ENCODE measurements around the gene EEPD1.

DNA sequence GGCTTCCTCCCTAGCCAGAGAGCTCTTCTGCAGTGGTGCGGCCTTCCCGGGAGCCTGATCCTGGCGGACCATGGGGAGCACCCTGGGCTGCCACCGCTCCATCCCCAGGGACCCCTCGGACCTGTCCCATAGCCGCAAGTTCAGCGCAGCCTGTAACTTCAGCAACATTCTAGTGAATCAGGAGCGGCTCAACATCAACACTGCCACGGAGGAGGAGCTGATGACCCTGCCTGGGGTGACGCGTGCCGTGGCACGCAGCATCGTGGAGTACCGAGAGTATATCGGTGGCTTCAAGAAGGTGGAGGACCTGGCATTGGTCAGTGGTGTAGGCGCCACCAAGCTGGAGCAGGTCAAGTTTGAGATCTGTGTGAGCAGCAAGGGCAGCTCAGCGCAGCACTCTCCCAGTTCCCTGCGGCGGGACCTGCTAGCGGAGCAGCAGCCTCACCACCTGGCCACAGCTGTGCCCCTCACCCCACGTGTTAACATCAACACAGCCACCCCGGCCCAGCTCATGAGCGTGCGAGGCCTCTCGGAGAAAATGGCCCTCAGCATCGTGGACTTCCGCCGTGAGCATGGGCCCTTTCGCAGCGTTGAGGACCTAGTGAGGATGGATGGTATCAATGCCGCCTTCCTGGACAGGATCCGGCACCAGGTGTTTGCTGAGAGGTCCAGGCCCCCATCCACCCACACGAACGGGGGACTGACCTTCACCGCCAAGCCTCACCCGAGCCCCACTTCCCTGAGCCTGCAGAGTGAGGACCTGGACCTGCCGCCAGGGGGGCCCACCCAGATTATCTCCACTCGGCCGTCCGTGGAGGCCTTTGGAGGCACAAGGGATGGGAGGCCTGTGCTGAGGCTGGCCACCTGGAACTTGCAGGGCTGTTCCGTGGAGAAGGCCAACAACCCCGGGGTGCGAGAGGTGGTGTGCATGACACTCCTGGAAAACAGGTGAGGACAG lies 1.5 kb downstream of the EEPD1 start:
- TF ChIP-seq, protein P1, sequence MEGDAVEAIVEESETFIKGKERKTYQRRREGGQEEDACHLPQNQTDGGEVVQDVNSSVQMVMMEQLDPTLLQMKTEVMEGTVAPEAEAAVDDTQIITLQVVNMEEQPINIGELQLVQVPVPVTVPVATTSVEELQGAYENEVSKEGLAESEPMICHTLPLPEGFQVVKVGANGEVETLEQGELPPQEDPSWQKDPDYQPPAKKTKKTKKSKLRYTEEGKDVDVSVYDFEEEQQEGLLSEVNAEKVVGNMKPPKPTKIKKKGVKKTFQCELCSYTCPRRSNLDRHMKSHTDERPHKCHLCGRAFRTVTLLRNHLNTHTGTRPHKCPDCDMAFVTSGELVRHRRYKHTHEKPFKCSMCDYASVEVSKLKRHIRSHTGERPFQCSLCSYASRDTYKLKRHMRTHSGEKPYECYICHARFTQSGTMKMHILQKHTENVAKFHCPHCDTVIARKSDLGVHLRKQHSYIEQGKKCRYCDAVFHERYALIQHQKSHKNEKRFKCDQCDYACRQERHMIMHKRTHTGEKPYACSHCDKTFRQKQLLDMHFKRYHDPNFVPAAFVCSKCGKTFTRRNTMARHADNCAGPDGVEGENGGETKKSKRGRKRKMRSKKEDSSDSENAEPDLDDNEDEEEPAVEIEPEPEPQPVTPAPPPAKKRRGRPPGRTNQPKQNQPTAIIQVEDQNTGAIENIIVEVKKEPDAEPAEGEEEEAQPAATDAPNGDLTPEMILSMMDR (IDR thresholded peaks at IDR 0.05), result no peak
- TF ChIP-seq EZH2 (IDR thresholded peaks at IDR 0.05), result no peak

Data from neural progenitor cell (in vitro differentiated cells).